OCI-LY7 (cell line): ENCODE data around the gene CEP72.

Source experiments
- CTCF ChIP-seq: fragments of 200-600 bp; sonication (generic); conservative IDR thresholded peaks from 2 replicates; pipeline ENCODE4 v1.5.1; 2014; ENCODE audit warnings: mild to moderate bottlenecking, antibody characterized with exemption, low read length, moderate library complexity, mixed read lengths
- EZH2phosphoT487 ChIP-seq: fragments of 200-600 bp; sonication (generic); IDR thresholded peaks from 2 replicates; pipeline ENCODE4 v1.6.1; 2018; ENCODE audit warnings: low read depth, borderline replicate concordance, mild to moderate bottlenecking, mixed run types, antibody characterized with exemption, low read length, moderate library complexity, mixed read lengths

GRCh38 chr5:568061-568781 lies 43.9 kb upstream of the CEP72 start:
- no peak for TF ChIP-seq CTCF
- no peak for TF ChIP-seq EZH2phosphoT487
